Activated CD8-positive, alpha-beta T cell treated with anti-CD3 and anti-CD28 coated beads for 36 hours (primary cell): ENCODE results near the gene SETBP1. TPM values are rescaled to one million over a fixed set of nuclear protein-coding genes. Genes with fewer than 3 reads are reported as not detected.

Experiments
- ATAC-seq: fragments of 200-7000 bp; cut with Tn5 transposase; one replicate; pipeline ENCODE4 v1.10.0; 2021; ENCODE audit warnings: mild to moderate bottlenecking, moderate library complexity
- CTCF ChIA-PET: fragments of 350-600 bp; sonication (Branson Sonifier 250); formaldehyde crosslinking; loops from one replicate; lab custom pipeline; 2021; ENCODE audit warnings: antibody characterized with exemption; lab: Charles Lee
- POLR2A ChIA-PET: fragments of 350-600 bp; sonication (Branson Sonifier 250); formaldehyde crosslinking; loops from one replicate; lab custom pipeline; 2021; ENCODE audit warnings: antibody characterized with exemption; lab: Charles Lee
- DNase-seq: peaks from one replicate; pipeline ENCODE4 v3.0.0-alpha.2; 2020
- H3K27ac Mint-ChIP-seq: one replicate; pipeline ENCODE4 v1.8.0; 2021; ENCODE audit warnings: mild to moderate bottlenecking, mixed read lengths
- H3K27me3 Mint-ChIP-seq: one replicate; pipeline ENCODE4 v1.8.0; 2021; ENCODE audit warnings: mixed read lengths
- H3K36me3 Mint-ChIP-seq: one replicate; pipeline ENCODE4 v1.8.0; 2021; ENCODE audit warnings: low read depth, mixed read lengths
- H3K4me1 Mint-ChIP-seq: one replicate; pipeline ENCODE4 v1.8.0; 2021; ENCODE audit warnings: low read depth, mixed read lengths
- H3K4me3 Mint-ChIP-seq: one replicate; pipeline ENCODE4 v1.8.0; 2021; ENCODE audit warnings: mild to moderate bottlenecking, moderate library complexity, mixed read lengths
- H3K9me3 Mint-ChIP-seq: one replicate; pipeline ENCODE4 v1.8.0; 2021; ENCODE audit warnings: mixed read lengths
- CTCF ChIP-seq: fragments of 200-600 bp; IDR thresholded peaks from one replicate; pipeline ENCODE4 v1.8.0; 2022; ENCODE audit warnings: antibody characterized with exemption, mild to moderate bottlenecking
- intact Hi-C: fragments of 100-400 bp; cut with micrococcal nuclease; formaldehyde crosslinking; loops from one replicate; pipeline ENCODE4 v1.10.0; 2022
- total RNA-seq, 2 experiments: library from RNA; stranded (reverse); gene quantifications; one replicate each; pipeline ENCODE4 v1.2.3, GENCODE V29; 2021

Gene SETBP1
- total RNA-seq, 2 experiments from 2014 or later = 10.2 to 10.4 TPM

- Mint-ChIP-seq H3K4me1 (peaks cover 26% of the 10 kb centered on the region), H3K4me3 (no peak overlapping the region), H3K36me3 (peaks cover 2% of the 10 kb centered on the region), H3K9me3 (no peaks in the 10 kb centered on the region), H3K27me3 (no peaks in the 10 kb centered on the region), H3K27ac (peak overlapping the region; percentile 20)
- intact Hi-C loops = no loop called here
- ChIA-PET POLR2A (no interaction called here), CTCF (no interaction called here)
- TF ChIP-seq CTCF = no peak
- DNase-seq = no peak
- ATAC-seq = no peak
These were observed 81.1 kb downstream of the SETBP1 start for GRCh38 chr18:44761812-44762211.

GRCh38 chr18:44763327-44763726 is 82.6 kb downstream of the SETBP1 start:
- POLR2A ChIA-PET = interaction anchor here (1.5 kb wide), 1 partner anchor 42 kb away, joined by 3 read pairs; no protein-coding TSS in a partner anchor
- Mint-ChIP-seq H3K27ac (no peak overlapping the region), H3K9me3 (no peaks in the 10 kb centered on the region), H3K4me1 (peaks cover 20% of the 10 kb centered on the region), H3K27me3 (peaks cover 5% of the 10 kb centered on the region), H3K36me3 (peaks cover 2% of the 10 kb centered on the region), H3K4me3 (no peak overlapping the region)
- CTCF ChIA-PET = interaction anchor here (0.6 kb wide), 1 partner anchor 1127 kb away, joined by 3 read pairs; no protein-coding TSS in a partner anchor
- ATAC-seq (no peak), DNase-seq (no peak)
- intact Hi-C loops = no loop called here
- TF ChIP-seq CTCF = no peak

- Mint-ChIP-seq H3K4me3 (no peak overlapping the region), H3K4me1 (peaks cover 8% of the 10 kb centered on the region), H3K27me3 (peaks cover 11% of the 10 kb centered on the region), H3K36me3 (peaks cover 2% of the 10 kb centered on the region), H3K9me3 (no peaks in the 10 kb centered on the region), H3K27ac (no peak overlapping the region)
- intact Hi-C loops = no loop called here
- no peak for DNase-seq
- TF ChIP-seq CTCF = no peak
- ChIA-PET CTCF (no interaction called here), POLR2A (no interaction called here)
- no peak for ATAC-seq
These were observed 84.2 kb downstream of the SETBP1 start for GRCh38 chr18:44764863-44765262.

- TF ChIP-seq CTCF = no peak
- intact Hi-C loops = no loop called here
- POLR2A ChIA-PET = no interaction called here
- no peak overlapping the region for H3K27ac Mint-ChIP-seq
- CTCF ChIA-PET = no interaction called here
- ATAC-seq = no peak
- no peak overlapping the region for H3K4me3 Mint-ChIP-seq
- H3K27me3 Mint-ChIP-seq = peaks cover 11% of the 10 kb centered on the region
- H3K9me3 Mint-ChIP-seq = no peaks in the 10 kb centered on the region
- H3K4me1 Mint-ChIP-seq = peaks cover 2% of the 10 kb centered on the region
- DNase-seq = no peak
- H3K36me3 Mint-ChIP-seq = peaks cover 2% of the 10 kb centered on the region
These were observed 84.8 kb downstream of the SETBP1 start for GRCh38 chr18:44765456-44765855.

- no peak for ATAC-seq
- H3K4me3 Mint-ChIP-seq = no peak overlapping the region
- TF ChIP-seq CTCF = no peak
- peaks cover 11% of the 10 kb centered on the region for H3K27me3 Mint-ChIP-seq
- ChIA-PET POLR2A (no interaction called here), CTCF (no interaction called here)
- no peaks in the 10 kb centered on the region for H3K9me3 Mint-ChIP-seq
- no peak for DNase-seq
- H3K4me1 Mint-ChIP-seq = no peaks in the 10 kb centered on the region
- intact Hi-C loops = no loop called here
- peaks cover 2% of the 10 kb centered on the region for H3K36me3 Mint-ChIP-seq
- H3K27ac Mint-ChIP-seq = no peak overlapping the region
These were observed 85.8 kb downstream of the SETBP1 start for GRCh38 chr18:44766450-44766849.
